Caco-2 (cell line): ENCODE results near the gene SCNN1A. TPM values are rescaled to one million over a fixed set of nuclear protein-coding genes. Genes with fewer than 3 reads are reported as not detected.

ENCODE experiments used
- BruUV-seq: library from RNA; stranded (reverse); fragments of 400-500 nt; replicated peaks from 2 replicates; lab custom pipeline; 2021; lab: Mats Ljungman, UMichigan
- CTCF ChIA-PET: fragments of 300-600 bp; sonication (Branson Sonifier 250); formaldehyde crosslinking; loops from one replicate; lab custom pipeline; 2022; ENCODE audit warnings: antibody characterized with exemption; lab: Charles Lee
- POLR2A ChIA-PET: fragments of 300-600 bp; sonication (Branson Sonifier 250); formaldehyde crosslinking; loops from one replicate; lab custom pipeline; 2022; ENCODE audit warnings: antibody characterized with exemption; lab: Charles Lee
- DNase-seq, 2 experiments: peaks; one replicate each; pipeline versions ENCODE4 v3.0.0 to v3.0.0-alpha.2; 2020 to 2022
- H3K27me3 ChIP-seq: replicated peaks from 2 replicates; pipeline ENCODE4 v1.6.0; 2011; ENCODE audit warnings: low read length; ENCODE audit not compliant: control insufficient read depth, insufficient read depth
- H3K36me3 ChIP-seq: 2 replicates; pipeline ENCODE4 v1.5.1; 2011; ENCODE audit warnings: low read length; ENCODE audit not compliant: control insufficient read depth, insufficient read depth
- H3K4me1 ChIP-seq: fragments of 250-450 bp; sonication (Bioruptor Pico); 2 replicates; pipeline ENCODE4 v1.5.1; 2020; ENCODE audit warnings: mild to moderate bottlenecking
- H3K4me3 ChIP-seq: 2 replicates; pipeline ENCODE4 v1.5.1; 2011; ENCODE audit warnings: low read depth, mild to moderate bottlenecking, control low read depth, low read length
- H3K9me3 ChIP-seq: fragments of 250-450 bp; sonication (Bioruptor Pico); 2 replicates; pipeline ENCODE4 v1.5.1; 2020; ENCODE audit warnings: mild to moderate bottlenecking, moderate library complexity
- H3K27ac Mint-ChIP-seq: one replicate; pipeline ENCODE4 v1.8.0; 2022; ENCODE audit warnings: mixed read lengths; ENCODE audit not compliant: unreplicated experiment
- H3K27me3 Mint-ChIP-seq: one replicate; pipeline ENCODE4 v1.8.0; 2022; ENCODE audit warnings: mixed read lengths; ENCODE audit not compliant: insufficient read depth, unreplicated experiment
- H3K36me3 Mint-ChIP-seq: one replicate; pipeline ENCODE4 v1.8.0; 2022; ENCODE audit warnings: mild to moderate bottlenecking, mixed read lengths; ENCODE audit not compliant: insufficient read depth, unreplicated experiment
- H3K4me1 Mint-ChIP-seq: one replicate; pipeline ENCODE4 v1.8.0; 2022; ENCODE audit warnings: low read depth, mixed read lengths; ENCODE audit not compliant: unreplicated experiment
- H3K4me3 Mint-ChIP-seq: one replicate; pipeline ENCODE4 v1.8.0; 2022; ENCODE audit warnings: mild to moderate bottlenecking, moderate library complexity, mixed read lengths; ENCODE audit not compliant: unreplicated experiment
- H3K9me3 Mint-ChIP-seq: one replicate; pipeline ENCODE4 v1.8.0; 2022; ENCODE audit warnings: mixed read lengths; ENCODE audit not compliant: unreplicated experiment
- CTCF ChIP-seq, 2 experiments: fragments of 200-600 bp in 1 of 2; IDR thresholded peaks; 1 replicate in 1 of 2; 2 replicates in 1 of 2; pipeline versions ENCODE4 v1.5.1 to v1.8.0; 2011 to 2022; ENCODE audit warnings: antibody characterized with exemption in 1 of 2, control low read depth in 1 of 2, inconsistent platforms in 1 of 2, low read depth in 1 of 2, low read length in 1 of 2, mild to moderate bottlenecking in 1 of 2, moderate library complexity in 1 of 2; ENCODE audit not compliant: insufficient read depth in 1 of 2, severe bottlenecking in 1 of 2, unreplicated experiment in 1 of 2
- intact Hi-C: fragments of 100-400 bp; cut with micrococcal nuclease; formaldehyde crosslinking; loops from one replicate; pipeline ENCODE4 v1.10.0; 2022; ENCODE audit not compliant: unreplicated experiment
- total RNA-seq: library from RNA; stranded (reverse); gene quantifications from 2 replicates; pipeline ENCODE4 v1.2.3, GENCODE V29; 2022

Gene SCNN1A
- total RNA-seq, 1 experiment from 2014 or later, result 52.6 TPM

GRCh38 chr12:6323995-6324711 is 51.2 kb downstream of the SCNN1A start:
- Histone ChIP-seq H3K9me3 (no peaks in the 10 kb centered on the region), H3K4me3 (no peak overlapping the region), H3K27me3 (no peaks in the 10 kb centered on the region), H3K4me1 (peaks cover 20% of the 10 kb centered on the region), H3K36me3 (peaks cover 4% of the 10 kb centered on the region)
- BruUV-seq, result no TSS peak
- intact Hi-C loops, result loop anchor here (1.0 kb wide), 2 partner anchors 12 to 141 kb away; no protein-coding TSS in a partner anchor
- no peak for TF ChIP-seq CTCF (IDR thresholded peaks at IDR 0.05; ENCODE audit: insufficient read depth in 1 of 2, low read depth in 1 of 2, low read length in 1 of 2, severe bottlenecking in 1 of 2, unreplicated experiment in 1 of 2)
- CTCF ChIA-PET, result interaction anchor here (0.6 to 1.7 kb wide), 10 partner anchors 11 to 142 kb away, joined by 3 to 17 read pairs (median 4); partner anchors contain the start of gene TNFRSF1A
- DNase-seq, result no peak
- H3K36me3 Mint-ChIP-seq, result peaks cover 72% of the 10 kb centered on the region
- POLR2A ChIA-PET, result interaction anchor here (1.0 to 1.6 kb wide), 2 partner anchors 12 to 146 kb away, joined by 6 to 8 read pairs; partner anchors contain the start of gene VAMP1
- H3K9me3 Mint-ChIP-seq, result no peaks in the 10 kb centered on the region
- no peaks in the 10 kb centered on the region for H3K27me3 Mint-ChIP-seq
- no peak overlapping the region for H3K4me3 Mint-ChIP-seq
- H3K4me1 Mint-ChIP-seq, result peaks cover 19% of the 10 kb centered on the region
- H3K27ac Mint-ChIP-seq, result peak overlapping the region; percentile 88

DNA sequence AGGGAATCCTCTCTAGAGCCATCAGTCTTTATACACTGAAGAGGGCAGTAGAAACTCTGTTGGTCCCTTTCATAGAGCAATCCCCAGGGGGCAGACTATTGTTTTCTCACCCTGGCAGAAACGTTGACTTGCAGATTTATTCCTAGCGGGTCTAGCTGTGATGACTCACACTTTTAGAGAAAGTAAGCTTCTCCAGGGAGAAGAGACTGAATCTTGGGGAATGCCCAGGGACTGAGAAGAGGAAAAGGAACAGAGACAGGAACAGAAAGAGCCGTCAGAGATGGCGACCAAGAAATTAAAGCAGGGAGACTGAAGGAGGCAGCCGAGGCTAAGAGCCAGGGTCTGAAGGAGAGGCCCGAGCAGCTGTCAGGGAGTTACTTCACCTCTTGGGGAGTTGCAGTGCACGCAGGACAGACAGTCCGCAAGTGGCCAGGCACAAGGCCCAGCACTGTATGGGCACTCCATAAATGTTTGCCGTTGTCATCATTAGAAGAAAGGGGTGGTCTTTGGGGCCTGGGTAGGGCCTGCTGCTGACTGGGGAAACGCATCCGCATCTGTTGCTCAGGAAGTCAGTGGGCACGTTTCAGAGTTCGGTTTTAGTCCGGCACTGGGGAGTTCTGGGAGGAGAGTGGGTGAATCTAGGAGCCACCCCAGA is 51.9 kb downstream of the SCNN1A start:
- no TSS peak for BruUV-seq
- H3K4me3 ChIP-seq, result no peak overlapping the region
- H3K9me3 ChIP-seq, result no peaks in the 10 kb centered on the region
- Mint-ChIP-seq H3K9me3 (no peaks in the 10 kb centered on the region), H3K4me1 (peaks cover 19% of the 10 kb centered on the region), H3K36me3 (peaks cover 72% of the 10 kb centered on the region), H3K27ac (peak overlapping the region; percentile 88), H3K4me3 (no peak overlapping the region), H3K27me3 (no peaks in the 10 kb centered on the region)
- TF ChIP-seq CTCF (IDR thresholded peaks at IDR 0.05; ENCODE audit: insufficient read depth in 1 of 2, low read depth in 1 of 2, low read length in 1 of 2, severe bottlenecking in 1 of 2, unreplicated experiment in 1 of 2), result peak; percentile 61 to 87
- peaks cover 4% of the 10 kb centered on the region for H3K36me3 ChIP-seq
- H3K4me1 ChIP-seq, result peaks cover 20% of the 10 kb centered on the region
- POLR2A ChIA-PET, result interaction anchor here (0.5 to 1.6 kb wide), 7 partner anchors 11 to 211 kb away, joined by 3 to 8 read pairs (median 5); partner anchors contain the start of genes GAPDH, LTBR and VAMP1
- H3K27me3 ChIP-seq, result no peaks in the 10 kb centered on the region
- intact Hi-C loops, result loop anchor here (1.0 kb wide), 2 partner anchors 13 to 142 kb away; no protein-coding TSS in a partner anchor
- DNase-seq, result peak; percentile 70 to 80
- CTCF ChIA-PET, result interaction anchor here (0.8 to 1.7 kb wide), 16 partner anchors 11 to 147 kb away, joined by 3 to 17 read pairs (median 4); partner anchors contain the start of genes TNFRSF1A and VAMP1

DNA sequence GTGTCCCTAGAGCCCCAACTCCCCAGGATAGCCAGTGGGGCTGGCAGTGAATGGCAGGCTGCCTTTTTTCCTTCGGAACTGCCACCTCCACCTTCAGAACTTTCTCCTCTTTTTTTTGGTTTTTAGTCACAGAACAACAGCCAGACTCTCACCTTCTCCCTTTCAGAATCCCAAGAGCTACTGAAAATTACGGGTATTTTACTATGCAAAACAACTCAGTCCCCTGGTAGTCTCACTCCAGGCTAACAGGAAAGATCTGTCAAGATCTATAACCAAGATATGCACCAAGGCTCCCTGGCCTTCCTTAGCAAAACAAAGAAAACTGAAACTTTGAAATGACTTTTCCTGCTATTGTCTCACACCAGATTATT is 52.4 kb downstream of the SCNN1A start:
- H3K4me3 Mint-ChIP-seq, result no peak overlapping the region
- H3K9me3 ChIP-seq, result no peaks in the 10 kb centered on the region
- TF ChIP-seq CTCF (IDR thresholded peaks at IDR 0.05; ENCODE audit: insufficient read depth in 1 of 2, low read depth in 1 of 2, low read length in 1 of 2, severe bottlenecking in 1 of 2, unreplicated experiment in 1 of 2), result no peak
- no peak for DNase-seq
- CTCF ChIA-PET, result interaction anchor here (0.6 to 1.7 kb wide), 17 partner anchors 10 to 148 kb away, joined by 3 to 17 read pairs (median 4); partner anchors contain the start of genes TNFRSF1A and VAMP1
- peaks cover 72% of the 10 kb centered on the region for H3K36me3 Mint-ChIP-seq
- H3K27me3 ChIP-seq, result no peaks in the 10 kb centered on the region
- H3K36me3 ChIP-seq, result peaks cover 6% of the 10 kb centered on the region
- intact Hi-C loops, result loop anchor here (1.0 kb wide), 3 partner anchors 13 to 142 kb away; partner anchors contain the start of gene PLEKHG6
- POLR2A ChIA-PET, result interaction anchor here (0.6 to 1.6 kb wide), 7 partner anchors 10 to 1614 kb away, joined by 3 to 8 read pairs (median 4); partner anchors contain the start of genes PLEKHG6 and VAMP1
- peaks cover 19% of the 10 kb centered on the region for H3K4me1 Mint-ChIP-seq
- no TSS peak for BruUV-seq
- H3K9me3 Mint-ChIP-seq, result no peaks in the 10 kb centered on the region
- peak overlapping the region; percentile 88 for H3K27ac Mint-ChIP-seq
- peaks cover 20% of the 10 kb centered on the region for H3K4me1 ChIP-seq
- H3K4me3 ChIP-seq, result no peak overlapping the region
- H3K27me3 Mint-ChIP-seq, result no peaks in the 10 kb centered on the region
